ENCODE data around the gene NISCH.

- TF ChIP-seq EZH2 (IDR thresholded peaks at IDR 0.05; ENCODE audit: low read depth, unreplicated experiment) (no peak), CTCF (conservative IDR thresholded peaks at IDR 0.05; ENCODE audit: low read depth in 2 of 2) (no peak), REST (IDR thresholded peaks at IDR 0.05; ENCODE audit: unreplicated experiment) (no peak), CREB1 (CRISPR knock-in tag; IDR thresholded peaks at IDR 0.05; ENCODE audit: low read depth) (no peak), POLR2AphosphoS5 (IDR thresholded peaks at IDR 0.05; ENCODE audit: low read depth) (no peak), EZH2phosphoT487 (IDR thresholded peaks at IDR 0.05; ENCODE audit: unreplicated experiment) (no peak)
These were observed 27.7 kb downstream of the NISCH start for GRCh38 chr3:52483081-52483480.

Measured in GM23338 (cell line).